Measurements from ENCODE around the gene SPTSSB.

SPTSSB gene

GRCh38 chr3:161371441-161372320, at the start of gene SPTSSB:
SPTSSB (minus strand) TSS chr3:161371517; CDS start chr3:161346323, 25,194 bp downstream.
- H3K4me3 ChIP-seq (replicated peaks in 1 of 2; ENCODE audit: low read depth in 2 of 2, low read length in 2 of 2) = peak within 1 kb of the TSS; percentile 33 to 41
- peak; percentile 12 for TF ChIP-seq CTCF (IDR thresholded peaks at IDR 0.05; ENCODE audit: low read depth, low read length)
- DNase-seq (ENCODE audit: low read depth in 2 of 2) = peak; percentile 13 to 18

- peak in 1 of 2 donors; percentile 23 for DNase-seq (ENCODE audit: low read depth in 2 of 2)
- TF ChIP-seq CTCF (IDR thresholded peaks at IDR 0.05; ENCODE audit: low read depth, low read length) = no peak
These were observed 49.4 kb upstream of the SPTSSB start for GRCh38 chr3:161420746-161421145.

GRCh38 chr3:161419555-161420333, 48.4 kb upstream of the SPTSSB start:
- TF ChIP-seq CTCF (IDR thresholded peaks at IDR 0.05; ENCODE audit: low read depth, low read length) = no peak
- DNase-seq (ENCODE audit: low read depth in 2 of 2) = no peak

More at GRCh38 chr3:161420746-161421145, 49.4 kb upstream of the SPTSSB start:
- no peak overlapping the region for H3K4me3 ChIP-seq (replicated peaks in 1 of 2; ENCODE audit: low read depth in 2 of 2, low read length in 2 of 2)

GRCh38 chr3:161415506-161416231, 44.4 kb upstream of the SPTSSB start:
- H3K4me3 ChIP-seq (replicated peaks in 1 of 2; ENCODE audit: low read depth in 2 of 2, low read length in 2 of 2) = no peak overlapping the region
- peak; percentile 88 to 94 for DNase-seq (ENCODE audit: low read depth in 2 of 2)
- TF ChIP-seq CTCF (IDR thresholded peaks at IDR 0.05; ENCODE audit: low read depth, low read length) = no peak

More at GRCh38 chr3:161419555-161420333, 48.4 kb upstream of the SPTSSB start:
- H3K4me3 ChIP-seq (replicated peaks in 1 of 2; ENCODE audit: low read depth in 2 of 2, low read length in 2 of 2) = no peak overlapping the region

GRCh38 chr3:161414907-161415306, 43.6 kb upstream of the SPTSSB start:
- no peak overlapping the region for H3K4me3 ChIP-seq (replicated peaks in 1 of 2; ENCODE audit: low read depth in 2 of 2, low read length in 2 of 2)
- no peak for DNase-seq (ENCODE audit: low read depth in 2 of 2)
- no peak for TF ChIP-seq CTCF (IDR thresholded peaks at IDR 0.05; ENCODE audit: low read depth, low read length)

- H3K4me3 ChIP-seq (replicated peaks in 1 of 2; ENCODE audit: low read depth in 2 of 2, low read length in 2 of 2) = no peak overlapping the region
- no peak for DNase-seq (ENCODE audit: low read depth in 2 of 2)
- no peak for TF ChIP-seq CTCF (IDR thresholded peaks at IDR 0.05; ENCODE audit: low read depth, low read length)
These were observed 42.5 kb upstream of the SPTSSB start for GRCh38 chr3:161413855-161414210.

Data from cardiac fibroblast (primary cell).